GM10248 (cell line): ENCODE results near the gene CHKB.

ENCODE experiments used
- CTCF ChIA-PET: fragments of 300-600 bp; sonication (Branson Sonifier 250); formaldehyde crosslinking; extraction: SDS; loops from one replicate; lab custom pipeline; 2021; ENCODE audit warnings: antibody characterized with exemption; lab: Yijun Ruan, JAX
- POLR2A ChIA-PET: fragments of 350-650 bp; sonication (Branson Sonifier 250); formaldehyde crosslinking; extraction: SDS; loops from one replicate; lab custom pipeline; 2020; ENCODE audit warnings: antibody characterized with exemption; lab: Yijun Ruan, JAX
- DNase-seq: peaks from one replicate; pipeline ENCODE4 v3.0.0; 2012; ENCODE audit errors: extremely low spot score
- TF ChIP-seq, protein P1 (sequence below): IDR thresholded peaks from 2 replicates; pipeline ENCODE4 v1.5.1; 2012; ENCODE audit warnings: mild to moderate bottlenecking, low read depth; ENCODE audit errors: extremely low read depth, missing control alignments, control extremely low read depth

Gene CHKB

DNA sequence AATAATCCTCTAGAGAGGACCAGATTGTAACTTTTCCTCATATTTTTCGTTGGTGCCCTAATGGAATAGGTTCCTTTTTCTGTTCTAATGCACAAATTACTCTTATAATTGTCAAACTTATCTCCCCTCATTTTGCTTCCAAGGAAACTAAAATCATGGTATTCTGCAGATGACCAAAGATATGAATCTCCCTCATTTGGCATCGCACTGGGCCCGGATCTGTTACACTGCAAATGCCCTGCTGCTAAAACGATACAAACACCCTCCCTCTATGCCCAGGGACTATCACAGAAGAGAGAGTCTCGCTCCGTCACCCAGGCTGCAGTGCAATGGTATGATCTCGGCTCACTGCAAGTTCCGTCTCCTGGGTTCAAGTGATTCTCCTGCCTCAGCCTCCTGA, 29.3 kb downstream of the CHKB start:
- CTCF ChIA-PET, result interaction anchor here (6.6 to 16.1 kb wide), 2 partner anchors 11 to 26 kb away, joined by 68 to 136 read pairs; partner anchors contain the start of genes SCO2, SYCE3 and TYMP
- DNase-seq, result no peak
- POLR2A ChIA-PET, result interaction anchor here (0.6 to 0.7 kb wide), 2 partner anchors 28 to 355 kb away, joined by 3 to 4 read pairs; partner anchors contain the start of gene SCO2
- TF ChIP-seq, protein P1, sequence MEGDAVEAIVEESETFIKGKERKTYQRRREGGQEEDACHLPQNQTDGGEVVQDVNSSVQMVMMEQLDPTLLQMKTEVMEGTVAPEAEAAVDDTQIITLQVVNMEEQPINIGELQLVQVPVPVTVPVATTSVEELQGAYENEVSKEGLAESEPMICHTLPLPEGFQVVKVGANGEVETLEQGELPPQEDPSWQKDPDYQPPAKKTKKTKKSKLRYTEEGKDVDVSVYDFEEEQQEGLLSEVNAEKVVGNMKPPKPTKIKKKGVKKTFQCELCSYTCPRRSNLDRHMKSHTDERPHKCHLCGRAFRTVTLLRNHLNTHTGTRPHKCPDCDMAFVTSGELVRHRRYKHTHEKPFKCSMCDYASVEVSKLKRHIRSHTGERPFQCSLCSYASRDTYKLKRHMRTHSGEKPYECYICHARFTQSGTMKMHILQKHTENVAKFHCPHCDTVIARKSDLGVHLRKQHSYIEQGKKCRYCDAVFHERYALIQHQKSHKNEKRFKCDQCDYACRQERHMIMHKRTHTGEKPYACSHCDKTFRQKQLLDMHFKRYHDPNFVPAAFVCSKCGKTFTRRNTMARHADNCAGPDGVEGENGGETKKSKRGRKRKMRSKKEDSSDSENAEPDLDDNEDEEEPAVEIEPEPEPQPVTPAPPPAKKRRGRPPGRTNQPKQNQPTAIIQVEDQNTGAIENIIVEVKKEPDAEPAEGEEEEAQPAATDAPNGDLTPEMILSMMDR, result no peak

DNA sequence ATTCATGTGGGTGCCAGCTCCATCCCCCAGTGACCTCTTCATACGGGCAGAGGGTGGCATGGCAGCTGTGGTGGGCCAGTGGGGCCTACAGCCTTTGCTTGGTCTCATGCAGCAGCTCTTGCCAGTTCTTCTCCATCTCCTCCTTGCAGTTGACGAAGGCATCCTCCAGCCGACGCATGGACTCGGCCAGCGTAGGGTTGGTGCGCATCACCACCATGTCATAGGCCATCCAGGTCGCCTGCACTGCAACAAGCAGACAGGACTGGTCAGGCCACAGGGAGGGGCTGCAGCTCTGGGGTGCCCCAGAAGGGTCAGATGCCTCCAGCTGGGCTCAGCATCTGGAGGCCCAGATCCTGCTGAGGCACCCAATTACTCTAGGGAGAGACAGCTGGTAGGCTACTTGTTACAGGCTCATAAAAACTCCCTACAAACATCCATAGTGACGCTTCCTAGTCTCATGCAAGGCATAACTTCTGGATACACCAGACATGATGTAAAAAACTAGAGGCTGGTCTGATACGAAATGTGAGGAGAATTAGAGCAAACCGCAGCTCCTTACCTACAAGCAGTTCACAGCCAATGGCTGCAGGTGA, 31.4 kb downstream of the CHKB start:
- TF ChIP-seq, protein P1, result no peak
- POLR2A ChIA-PET, result no interaction called here
- CTCF ChIA-PET, result interaction anchor here (0.8 to 16.1 kb wide), 5 partner anchors 12 to 70 kb away, joined by 3 to 136 read pairs (median 3); partner anchors contain the start of genes SCO2, SYCE3 and TYMP
- no peak for DNase-seq

DNA sequence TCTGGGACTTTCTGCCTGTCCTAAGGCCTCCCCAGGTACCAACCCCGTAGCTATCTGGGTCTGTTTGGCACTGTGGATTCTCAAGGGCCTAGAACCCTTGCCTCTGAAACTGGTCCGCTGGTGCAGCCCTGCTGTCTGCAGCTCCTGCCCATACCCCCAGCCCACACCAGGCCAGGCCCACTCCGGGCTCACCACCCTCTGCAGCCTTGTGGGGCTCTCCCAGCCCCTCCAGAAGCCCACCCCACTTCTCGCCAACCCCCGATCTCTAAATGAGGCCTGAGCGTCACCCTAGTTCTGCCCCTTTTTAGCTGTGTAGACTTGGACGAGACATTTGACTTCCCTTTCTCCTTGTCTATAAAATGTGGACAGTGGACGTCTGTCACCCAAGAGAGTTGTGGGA, 32.3 kb downstream of the CHKB start:
- DNase-seq, result no peak
- CTCF ChIA-PET, result interaction anchor here (0.9 to 16.1 kb wide), 4 partner anchors 11 to 23 kb away, joined by 3 to 136 read pairs (median 36); partner anchors contain the start of genes SCO2, SYCE3 and TYMP
- TF ChIP-seq, protein P1, result no peak
- POLR2A ChIA-PET, result interaction anchor here (0.9 kb wide), 1 partner anchor 13 kb away, joined by 3 read pairs; no protein-coding TSS in a partner anchor

DNA sequence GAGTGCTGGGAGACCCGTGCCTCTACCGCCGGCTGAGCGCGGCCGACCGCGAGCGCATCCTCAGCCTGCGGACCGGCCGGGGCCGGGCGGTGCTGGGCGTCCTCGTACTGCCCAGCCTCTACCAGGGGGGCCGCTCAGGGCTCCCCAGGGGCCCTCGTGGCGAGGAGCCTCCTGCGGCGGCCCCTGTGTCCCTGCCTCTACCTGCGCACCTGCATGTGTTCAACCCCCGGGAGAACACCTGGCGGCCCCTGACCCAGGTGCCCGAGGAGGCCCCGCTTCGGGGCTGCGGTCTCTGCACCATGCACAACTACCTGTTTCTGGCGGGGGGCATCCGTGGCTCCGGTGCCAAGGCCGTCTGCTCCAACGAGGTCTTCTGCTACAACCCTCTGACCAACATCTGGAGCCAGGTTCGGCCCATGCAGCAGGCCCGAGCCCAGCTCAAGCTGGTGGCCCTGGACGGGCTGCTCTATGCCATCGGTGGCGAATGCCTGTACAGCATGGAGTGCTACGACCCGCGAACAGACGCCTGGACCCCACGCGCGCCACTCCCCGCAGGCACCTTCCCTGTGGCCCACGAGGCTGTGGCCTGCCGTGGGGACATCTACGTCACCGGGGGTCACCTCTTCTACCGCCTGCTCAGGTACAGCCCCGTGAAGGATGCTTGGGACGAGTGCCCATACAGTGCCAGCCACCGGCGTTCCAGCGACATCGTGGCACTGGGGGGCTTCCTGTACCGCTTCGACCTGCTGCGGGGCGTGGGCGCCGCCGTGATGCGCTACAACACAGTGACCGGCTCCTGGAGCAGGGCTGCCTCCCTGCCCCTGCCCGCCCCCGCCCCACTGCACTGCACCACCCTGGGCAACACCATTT, 33.5 kb downstream of the CHKB start:
- TF ChIP-seq, protein P1, result no peak
- ChIA-PET POLR2A (interaction anchor here (0.8 kb wide), 1 partner anchor 14 kb away, joined by 3 read pairs; no protein-coding TSS in a partner anchor), CTCF (interaction anchor here (1.2 to 16.1 kb wide), 6 partner anchors 8 to 71 kb away, joined by 7 to 136 read pairs (median 9); partner anchors contain the start of genes SCO2, SYCE3 and TYMP)
- peak; percentile 8 for DNase-seq

DNA sequence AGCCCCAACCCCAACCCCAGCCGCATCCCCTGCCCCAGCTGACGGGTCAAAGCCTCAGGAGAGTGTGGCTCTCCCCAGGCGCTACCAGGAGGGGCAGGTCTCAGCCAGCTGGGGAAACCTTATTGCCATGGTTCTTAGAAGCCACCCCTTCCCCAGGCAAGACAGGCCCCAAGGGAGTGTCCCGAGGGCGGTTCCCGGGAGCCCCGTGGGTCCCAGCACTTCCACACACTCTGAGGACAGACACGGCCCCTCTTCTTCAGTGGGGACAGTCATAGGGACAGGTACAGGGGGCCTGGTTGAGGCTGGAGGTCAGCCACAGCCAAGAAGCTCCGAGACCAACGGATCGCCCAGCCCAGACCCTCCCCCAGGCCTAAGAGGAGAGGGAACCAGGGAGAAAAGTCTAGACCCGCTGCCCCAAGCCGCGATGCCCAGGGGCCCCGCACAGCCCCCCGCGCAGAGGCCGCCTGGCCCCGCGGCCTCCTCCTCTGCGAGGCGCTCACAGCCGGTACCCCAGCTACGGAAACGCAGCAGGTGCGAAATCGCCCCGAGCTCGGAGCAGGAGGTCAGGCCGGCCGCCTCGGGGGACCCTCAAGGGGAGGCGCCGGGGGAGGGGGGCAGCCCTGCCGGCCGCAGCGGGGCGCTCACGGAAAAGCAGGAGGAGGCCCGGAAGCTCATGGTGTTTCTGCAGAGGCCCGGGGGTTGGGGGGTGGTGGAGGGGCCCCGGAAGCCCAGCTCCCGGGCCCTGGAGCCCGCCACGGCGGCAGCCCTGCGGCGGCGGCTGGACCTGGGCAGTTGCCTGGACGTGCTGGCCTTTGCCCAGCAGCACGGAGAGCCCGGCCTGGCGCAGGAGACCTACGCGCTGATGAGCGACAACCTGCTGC, 34.4 kb downstream of the CHKB start:
- CTCF ChIA-PET, result interaction anchor here (1.2 to 16.1 kb wide), 7 partner anchors 9 to 72 kb away, joined by 4 to 136 read pairs (median 7); partner anchors contain the start of genes SCO2, SYCE3 and TYMP
- peak; percentile 76 for DNase-seq
- TF ChIP-seq, protein P1, result peak; percentile 9
- POLR2A ChIA-PET, result interaction anchor here (0.8 kb wide), 1 partner anchor 15 kb away, joined by 3 read pairs; no protein-coding TSS in a partner anchor
